Measurements from ENCODE around the gene SCD5.

- no peak for TF ChIP-seq POLR2A (IDR thresholded peaks at IDR 0.05)
- TF ChIP-seq, protein P1, sequence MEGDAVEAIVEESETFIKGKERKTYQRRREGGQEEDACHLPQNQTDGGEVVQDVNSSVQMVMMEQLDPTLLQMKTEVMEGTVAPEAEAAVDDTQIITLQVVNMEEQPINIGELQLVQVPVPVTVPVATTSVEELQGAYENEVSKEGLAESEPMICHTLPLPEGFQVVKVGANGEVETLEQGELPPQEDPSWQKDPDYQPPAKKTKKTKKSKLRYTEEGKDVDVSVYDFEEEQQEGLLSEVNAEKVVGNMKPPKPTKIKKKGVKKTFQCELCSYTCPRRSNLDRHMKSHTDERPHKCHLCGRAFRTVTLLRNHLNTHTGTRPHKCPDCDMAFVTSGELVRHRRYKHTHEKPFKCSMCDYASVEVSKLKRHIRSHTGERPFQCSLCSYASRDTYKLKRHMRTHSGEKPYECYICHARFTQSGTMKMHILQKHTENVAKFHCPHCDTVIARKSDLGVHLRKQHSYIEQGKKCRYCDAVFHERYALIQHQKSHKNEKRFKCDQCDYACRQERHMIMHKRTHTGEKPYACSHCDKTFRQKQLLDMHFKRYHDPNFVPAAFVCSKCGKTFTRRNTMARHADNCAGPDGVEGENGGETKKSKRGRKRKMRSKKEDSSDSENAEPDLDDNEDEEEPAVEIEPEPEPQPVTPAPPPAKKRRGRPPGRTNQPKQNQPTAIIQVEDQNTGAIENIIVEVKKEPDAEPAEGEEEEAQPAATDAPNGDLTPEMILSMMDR (IDR thresholded peaks at IDR 0.05) = no peak
Measured at GRCh38 chr4:82745173-82745842, 53.3 kb downstream of the SCD5 start.

Measured in prostate gland (tissue), 2 donors.